ENCODE measurements around the gene TSPO. TPM values are rescaled to one million over a fixed set of nuclear protein-coding genes. Genes with fewer than 3 reads are reported as not detected.

The TSPO gene
- total and polyA plus RNA-seq, 9 of the 15 experiments (the other 6 are each of a cell fraction or from before 2014, with no cell fraction given) = 4.9 to 126 (median 25.3) TPM

DNA sequence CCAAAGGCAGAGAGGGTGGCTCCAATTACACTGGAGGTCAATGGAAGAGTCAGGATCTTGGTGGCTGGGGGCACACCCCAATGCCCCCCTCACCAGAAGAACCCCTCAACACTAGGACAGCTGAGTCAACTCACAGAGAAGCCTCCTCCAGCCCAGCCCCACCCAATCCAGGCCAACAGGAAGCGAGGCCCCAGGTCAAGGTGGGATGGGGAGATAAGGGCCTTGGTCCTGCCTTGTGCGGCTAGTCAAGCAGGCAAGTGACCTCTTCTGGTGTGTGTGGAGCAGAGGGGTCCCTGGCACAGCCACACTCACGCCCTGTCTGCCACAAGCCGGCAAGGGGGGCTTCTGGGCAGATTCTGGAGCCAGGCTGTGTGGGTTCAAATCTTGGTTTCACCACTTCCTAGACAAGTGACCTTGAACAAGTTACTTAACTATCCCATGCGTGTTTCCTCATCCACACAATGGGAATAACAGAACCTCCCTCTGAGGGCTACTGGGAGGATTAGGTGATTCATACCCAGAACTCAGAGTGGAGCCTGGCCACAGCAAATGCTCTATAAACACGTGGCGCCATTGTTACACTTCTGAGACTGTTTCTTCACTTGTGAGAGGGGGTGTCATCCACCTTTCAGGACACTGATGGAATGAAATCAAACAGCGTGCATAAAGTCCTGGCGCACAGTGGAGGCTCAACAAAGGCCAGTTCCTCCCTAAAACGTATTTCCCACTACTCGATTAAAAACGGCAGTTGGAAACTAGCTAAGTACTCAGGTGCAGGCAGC is 32.3 kb downstream of the TSPO start (continued):
- TF ChIP-seq, protein P1, sequence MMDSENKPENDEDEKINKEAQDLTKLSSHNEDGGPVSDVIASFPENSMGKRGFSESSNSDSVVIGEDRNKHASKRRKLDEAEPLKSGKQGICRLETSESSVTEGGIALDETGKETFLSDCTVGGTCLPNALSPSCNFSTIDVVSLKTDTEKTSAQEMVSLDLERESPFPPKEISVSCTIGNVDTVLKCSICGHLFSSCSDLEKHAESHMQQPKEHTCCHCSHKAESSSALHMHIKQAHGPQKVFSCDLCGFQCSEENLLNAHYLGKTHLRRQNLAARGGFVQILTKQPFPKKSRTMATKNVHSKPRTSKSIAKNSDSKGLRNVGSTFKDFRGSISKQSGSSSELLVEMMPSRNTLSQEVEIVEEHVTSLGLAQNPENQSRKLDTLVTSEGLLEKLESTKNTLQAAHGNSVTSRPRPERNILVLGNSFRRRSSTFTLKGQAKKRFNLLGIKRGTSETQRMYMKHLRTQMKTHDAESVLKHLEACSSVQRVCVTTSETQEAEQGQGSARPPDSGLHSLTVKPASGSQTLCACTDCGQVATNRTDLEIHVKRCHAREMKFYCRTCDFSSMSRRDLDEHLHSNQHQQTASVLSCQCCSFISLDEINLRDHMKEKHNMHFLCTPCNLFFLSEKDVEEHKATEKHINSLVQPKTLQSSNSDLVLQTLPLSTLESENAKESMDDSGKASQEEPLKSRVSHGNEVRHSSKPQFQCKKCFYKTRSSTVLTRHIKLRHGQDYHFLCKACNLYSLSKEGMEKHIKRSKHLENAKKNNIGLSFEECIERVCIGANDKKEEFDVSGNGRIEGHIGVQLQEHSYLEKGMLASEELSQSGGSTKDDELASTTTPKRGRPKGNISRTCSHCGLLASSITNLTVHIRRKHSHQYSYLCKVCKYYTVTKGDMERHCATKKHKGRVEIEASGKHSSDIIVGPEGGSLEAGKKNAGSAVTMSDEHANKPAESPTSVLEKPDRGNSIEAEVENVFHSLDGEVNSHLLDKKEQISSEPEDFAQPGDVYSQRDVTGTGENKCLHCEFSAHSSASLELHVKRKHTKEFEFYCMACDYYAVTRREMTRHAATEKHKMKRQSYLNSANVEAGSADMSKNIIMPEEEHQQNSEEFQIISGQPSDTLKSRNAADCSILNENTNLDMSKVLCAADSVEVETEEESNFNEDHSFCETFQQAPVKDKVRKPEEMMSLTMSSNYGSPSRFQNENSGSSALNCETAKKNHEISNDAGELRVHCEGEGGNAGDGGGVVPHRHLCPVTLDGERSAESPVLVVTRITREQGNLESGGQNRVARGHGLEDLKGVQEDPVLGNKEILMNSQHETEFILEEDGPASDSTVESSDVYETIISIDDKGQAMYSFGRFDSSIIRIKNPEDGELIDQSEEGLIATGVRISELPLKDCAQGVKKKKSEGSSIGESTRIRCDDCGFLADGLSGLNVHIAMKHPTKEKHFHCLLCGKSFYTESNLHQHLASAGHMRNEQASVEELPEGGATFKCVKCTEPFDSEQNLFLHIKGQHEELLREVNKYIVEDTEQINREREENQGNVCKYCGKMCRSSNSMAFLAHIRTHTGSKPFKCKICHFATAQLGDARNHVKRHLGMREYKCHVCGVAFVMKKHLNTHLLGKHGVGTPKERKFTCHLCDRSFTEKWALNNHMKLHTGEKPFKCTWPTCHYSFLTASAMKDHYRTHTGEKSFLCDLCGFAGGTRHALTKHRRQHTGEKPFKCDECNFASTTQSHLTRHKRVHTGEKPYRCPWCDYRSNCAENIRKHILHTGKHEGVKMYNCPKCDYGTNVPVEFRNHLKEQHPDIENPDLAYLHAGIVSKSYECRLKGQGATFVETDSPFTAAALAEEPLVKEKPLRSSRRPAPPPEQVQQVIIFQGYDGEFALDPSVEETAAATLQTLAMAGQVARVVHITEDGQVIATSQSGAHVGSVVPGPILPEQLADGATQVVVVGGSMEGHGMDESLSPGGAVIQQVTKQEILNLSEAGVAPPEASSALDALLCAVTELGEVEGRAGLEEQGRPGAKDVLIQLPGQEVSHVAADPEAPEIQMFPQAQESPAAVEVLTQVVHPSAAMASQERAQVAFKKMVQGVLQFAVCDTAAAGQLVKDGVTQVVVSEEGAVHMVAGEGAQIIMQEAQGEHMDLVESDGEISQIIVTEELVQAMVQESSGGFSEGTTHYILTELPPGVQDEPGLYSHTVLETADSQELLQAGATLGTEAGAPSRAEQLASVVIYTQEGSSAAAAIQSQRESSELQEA (IDR thresholded peaks at IDR 0.05; ENCODE audit: low read depth) = no peak
- no peak for TF ChIP-seq KLF10 (CRISPR knock-in tag; IDR thresholded peaks at IDR 0.05)
- no peak for TF ChIP-seq TAF9B (IDR thresholded peaks at IDR 0.05; ENCODE audit: partially characterized antibody)
- peak; percentile 43 to 66; a peak in 2 of 4 replicates for TF ChIP-seq MAZ (CRISPR knock-in tag; conservative IDR thresholded peaks at IDR 0.05 in 1 of 2, IDR thresholded peaks at IDR 0.05 in 1 of 2)
- no peak for TF ChIP-seq RBM39 (optimal IDR thresholded peaks at IDR 0.05; ENCODE audit: low read depth, low read length)
- TF ChIP-seq, protein P2, sequence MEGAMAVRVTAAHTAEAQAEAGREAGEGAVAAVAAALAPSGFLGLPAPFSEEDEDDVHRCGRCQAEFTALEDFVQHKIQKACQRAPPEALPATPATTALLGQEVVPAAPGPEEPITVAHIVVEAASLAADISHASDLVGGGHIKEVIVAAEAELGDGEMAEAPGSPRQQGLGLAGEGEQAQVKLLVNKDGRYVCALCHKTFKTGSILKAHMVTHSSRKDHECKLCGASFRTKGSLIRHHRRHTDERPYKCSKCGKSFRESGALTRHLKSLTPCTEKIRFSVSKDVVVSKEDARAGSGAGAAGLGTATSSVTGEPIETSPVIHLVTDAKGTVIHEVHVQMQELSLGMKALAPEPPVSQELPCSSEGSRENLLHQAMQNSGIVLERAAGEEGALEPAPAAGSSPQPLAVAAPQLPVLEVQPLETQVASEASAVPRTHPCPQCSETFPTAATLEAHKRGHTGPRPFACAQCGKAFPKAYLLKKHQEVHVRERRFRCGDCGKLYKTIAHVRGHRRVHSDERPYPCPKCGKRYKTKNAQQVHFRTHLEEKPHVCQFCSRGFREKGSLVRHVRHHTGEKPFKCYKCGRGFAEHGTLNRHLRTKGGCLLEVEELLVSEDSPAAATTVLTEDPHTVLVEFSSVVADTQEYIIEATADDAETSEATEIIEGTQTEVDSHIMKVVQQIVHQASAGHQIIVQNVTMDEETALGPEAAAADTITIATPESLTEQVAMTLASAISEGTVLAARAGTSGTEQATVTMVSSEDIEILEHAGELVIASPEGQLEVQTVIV (CRISPR knock-in tag; IDR thresholded peaks at IDR 0.05; ENCODE audit: borderline replicate concordance) = no peak
- TF ChIP-seq TGIF2 (CRISPR knock-in tag; IDR thresholded peaks at IDR 0.05) = no peak
- no peak for TF ChIP-seq MCM2 (IDR thresholded peaks at IDR 0.05; ENCODE audit: low read depth)
- TF ChIP-seq ZNF274 (IDR thresholded peaks at IDR 0.05; ENCODE audit: borderline replicate concordance, low read depth, low read length) = no peak
- TF ChIP-seq RBM15 (IDR thresholded peaks at IDR 0.05; ENCODE audit: insufficient read depth, low read length) = no peak
- TF ChIP-seq, protein P3, sequence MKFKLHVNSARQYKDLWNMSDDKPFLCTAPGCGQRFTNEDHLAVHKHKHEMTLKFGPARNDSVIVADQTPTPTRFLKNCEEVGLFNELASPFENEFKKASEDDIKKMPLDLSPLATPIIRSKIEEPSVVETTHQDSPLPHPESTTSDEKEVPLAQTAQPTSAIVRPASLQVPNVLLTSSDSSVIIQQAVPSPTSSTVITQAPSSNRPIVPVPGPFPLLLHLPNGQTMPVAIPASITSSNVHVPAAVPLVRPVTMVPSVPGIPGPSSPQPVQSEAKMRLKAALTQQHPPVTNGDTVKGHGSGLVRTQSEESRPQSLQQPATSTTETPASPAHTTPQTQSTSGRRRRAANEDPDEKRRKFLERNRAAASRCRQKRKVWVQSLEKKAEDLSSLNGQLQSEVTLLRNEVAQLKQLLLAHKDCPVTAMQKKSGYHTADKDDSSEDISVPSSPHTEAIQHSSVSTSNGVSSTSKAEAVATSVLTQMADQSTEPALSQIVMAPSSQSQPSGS (CRISPR knock-in tag; IDR thresholded peaks at IDR 0.05) = no peak
- no peak for TF ChIP-seq FOXJ3 (CRISPR knock-in tag; IDR thresholded peaks at IDR 0.05)
- no peak for TF ChIP-seq ZNF707 (CRISPR knock-in tag; conservative IDR thresholded peaks at IDR 0.05)
- peak; percentile 72; the same call in 1 of the 2 replicates for TF ChIP-seq SMAD4 (CRISPR knock-in tag; conservative IDR thresholded peaks at IDR 0.05)
- no peak for TF ChIP-seq ZNF444 (CRISPR knock-in tag; IDR thresholded peaks at IDR 0.05)
- peak; percentile 15; the same call in 1 of the 2 replicates for TF ChIP-seq BCOR (IDR thresholded peaks at IDR 0.05)
